ENCODE data around the gene LRFN2.

DNA sequence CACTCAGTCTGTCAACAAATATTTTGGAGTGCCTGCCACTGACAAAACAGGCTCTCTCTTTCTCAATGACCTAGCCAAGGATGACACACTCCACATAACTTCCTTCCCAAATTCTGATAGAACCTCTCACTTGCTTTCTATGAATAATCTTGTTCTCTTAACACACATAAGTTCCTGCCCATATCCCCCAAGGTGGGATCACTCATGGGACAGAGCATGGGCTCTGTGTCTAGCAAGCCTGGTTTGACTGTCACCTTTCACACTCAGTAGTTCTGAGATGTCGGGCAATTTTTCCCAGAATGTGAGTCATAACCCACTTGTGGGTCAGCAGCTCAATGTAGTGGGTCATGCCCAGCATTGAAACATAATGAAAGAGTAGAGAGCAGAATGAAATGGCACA, 78.1 kb downstream of the LRFN2 start:
- no peak for TF ChIP-seq POLR2A (IDR thresholded peaks at IDR 0.05)
- TF ChIP-seq, protein P1, sequence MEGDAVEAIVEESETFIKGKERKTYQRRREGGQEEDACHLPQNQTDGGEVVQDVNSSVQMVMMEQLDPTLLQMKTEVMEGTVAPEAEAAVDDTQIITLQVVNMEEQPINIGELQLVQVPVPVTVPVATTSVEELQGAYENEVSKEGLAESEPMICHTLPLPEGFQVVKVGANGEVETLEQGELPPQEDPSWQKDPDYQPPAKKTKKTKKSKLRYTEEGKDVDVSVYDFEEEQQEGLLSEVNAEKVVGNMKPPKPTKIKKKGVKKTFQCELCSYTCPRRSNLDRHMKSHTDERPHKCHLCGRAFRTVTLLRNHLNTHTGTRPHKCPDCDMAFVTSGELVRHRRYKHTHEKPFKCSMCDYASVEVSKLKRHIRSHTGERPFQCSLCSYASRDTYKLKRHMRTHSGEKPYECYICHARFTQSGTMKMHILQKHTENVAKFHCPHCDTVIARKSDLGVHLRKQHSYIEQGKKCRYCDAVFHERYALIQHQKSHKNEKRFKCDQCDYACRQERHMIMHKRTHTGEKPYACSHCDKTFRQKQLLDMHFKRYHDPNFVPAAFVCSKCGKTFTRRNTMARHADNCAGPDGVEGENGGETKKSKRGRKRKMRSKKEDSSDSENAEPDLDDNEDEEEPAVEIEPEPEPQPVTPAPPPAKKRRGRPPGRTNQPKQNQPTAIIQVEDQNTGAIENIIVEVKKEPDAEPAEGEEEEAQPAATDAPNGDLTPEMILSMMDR (IDR thresholded peaks at IDR 0.05): no peak

All from breast epithelium (tissue), 3 donors.